GM21515 (cell line): Measurements from ENCODE around the gene SELP.
A peak's percentile ranks its signal among the peaks of the same experiment; 100 is the strongest.

Source experiments
- ATAC-seq: cut with Tn5 transposase; IDR thresholded peaks from one replicate; pipeline ENCODE4 v1.9.1; 2021; ENCODE audit not compliant: unreplicated experiment

SELP gene

GRCh38 chr1:169623132-169623926 is 6.6 kb downstream of the SELP start:
- ATAC-seq: no peak

- ATAC-seq: no peak
Measured at GRCh38 chr1:169620565-169620964, 9.4 kb downstream of the SELP start.

GRCh38 chr1:169618367-169618766 is 11.6 kb downstream of the SELP start:
- ATAC-seq: no peak

- no peak for ATAC-seq
Measured at GRCh38 chr1:169615803-169616202, 14.1 kb downstream of the SELP start.

- ATAC-seq: no peak
Measured at GRCh38 chr1:169610858-169611257, 19.1 kb downstream of the SELP start.

- ATAC-seq: no peak
Measured at GRCh38 chr1:169610108-169610507, 19.8 kb downstream of the SELP start.

GRCh38 chr1:169608226-169608625 is 21.7 kb downstream of the SELP start:
- ATAC-seq: no peak

- no peak for ATAC-seq
Measured at GRCh38 chr1:169604781-169605560, 25.0 kb downstream of the SELP start.

- no peak for ATAC-seq
Measured at GRCh38 chr1:169601096-169601881, 28.6 kb downstream of the SELP start.

GRCh38 chr1:169595764-169596711 is 33.9 kb downstream of the SELP start:
- ATAC-seq: no peak

- ATAC-seq: peak; percentile 71
Measured at GRCh38 chr1:169594391-169594790, 35.5 kb downstream of the SELP start.

- ATAC-seq: no peak
Measured at GRCh38 chr1:169590932-169591331, 39.0 kb downstream of the SELP start.

- ATAC-seq: no peak
Measured at GRCh38 chr1:169588785-169589485, 41.0 kb downstream of the SELP start.

GRCh38 chr1:169588112-169588511 is 41.8 kb downstream of the SELP start:
- no peak for ATAC-seq

GRCh38 chr1:169586395-169587255 is 43.3 kb downstream of the SELP start, which contains the start of gene F5:
Gene F5 (minus strand): TSS chr1:169586481. CDS start chr1:169586386, 95 bp downstream.
- peak; percentile 94 for ATAC-seq

- ATAC-seq: no peak
Measured at GRCh38 chr1:169586067-169586394, 43.9 kb downstream of the SELP start.

GRCh38 chr1:169585181-169585580 is 44.7 kb downstream of the SELP start:
- no peak for ATAC-seq

- no peak for ATAC-seq
Measured at GRCh38 chr1:169584483-169585144, 45.3 kb downstream of the SELP start.
